ENCODE measurements around the gene ZNF584.
"Not testable (repeated sequence)": the region's sequence is repeated elsewhere in the genome, so short reads cannot be mapped to it uniquely, and the experiment has no call there.

Gene ZNF584

DNA sequence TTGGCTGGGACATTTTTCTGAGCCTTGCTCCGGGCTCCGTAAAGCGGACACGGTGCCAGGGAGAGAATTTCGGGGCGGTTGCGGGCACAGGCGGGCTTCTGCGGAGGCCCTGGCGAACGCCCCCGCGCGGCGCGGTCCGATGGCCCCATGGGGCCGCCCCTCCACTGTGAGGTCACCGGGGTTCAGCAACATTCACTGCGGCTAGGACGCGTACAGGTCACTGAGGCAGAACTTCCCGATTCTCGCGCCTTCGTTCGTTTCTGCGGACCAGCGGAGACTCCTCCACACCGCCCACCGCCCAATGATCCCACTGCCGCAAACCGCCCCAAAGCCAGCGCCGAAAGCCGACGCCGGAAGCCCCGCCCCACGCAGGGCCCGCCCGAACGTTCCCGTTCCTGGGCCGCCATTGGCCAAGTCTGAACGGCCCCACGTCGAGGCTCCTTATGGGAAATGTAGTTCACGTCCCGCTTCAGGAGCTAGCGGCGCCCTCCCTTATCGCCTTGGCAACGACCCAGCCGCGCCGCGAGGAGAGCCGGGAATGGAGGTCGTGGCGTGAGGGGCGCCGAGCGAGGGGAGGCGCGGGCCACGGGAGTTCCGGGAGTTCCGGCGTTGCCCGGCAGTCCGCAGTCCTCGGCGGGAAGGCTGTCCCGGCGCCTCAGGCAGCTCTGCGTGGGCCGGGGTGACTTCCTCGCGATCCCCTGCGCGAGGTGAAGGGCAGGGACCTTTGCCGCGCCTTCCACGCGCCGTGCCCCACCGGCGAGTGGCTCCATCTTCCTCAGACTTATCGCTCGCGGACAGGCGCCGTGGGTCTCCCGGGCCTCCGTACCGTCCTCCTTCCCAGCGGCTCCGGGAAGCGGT, at the start of gene ZNF584:
ZNF584 (plus strand) TSS at position 498 of the 858 bp plus-strand sequence. CDS start 499 bp downstream, outside the sequence.
- DNase-seq, result peak; percentile 96

DNA sequence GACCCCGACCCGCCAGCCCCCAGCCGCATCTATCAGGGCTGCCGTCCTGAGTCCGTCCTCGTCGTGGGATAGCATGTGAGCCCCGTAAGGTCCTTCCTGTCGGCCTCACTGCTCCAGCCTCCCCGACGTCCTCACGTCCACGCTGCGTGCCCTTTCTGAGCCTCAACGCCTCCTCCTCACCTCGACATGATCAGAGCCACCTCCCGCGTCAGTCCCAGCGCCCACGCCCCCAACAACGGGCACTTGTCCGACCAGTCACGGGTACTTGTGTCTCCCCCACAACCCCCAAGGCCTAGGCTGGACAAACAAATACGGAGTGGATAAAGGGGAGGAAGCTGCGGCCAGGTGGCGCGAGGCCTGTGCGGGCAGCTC, 46.6 kb upstream of the ZNF584 start:
- peak; percentile 43 for DNase-seq

DNA sequence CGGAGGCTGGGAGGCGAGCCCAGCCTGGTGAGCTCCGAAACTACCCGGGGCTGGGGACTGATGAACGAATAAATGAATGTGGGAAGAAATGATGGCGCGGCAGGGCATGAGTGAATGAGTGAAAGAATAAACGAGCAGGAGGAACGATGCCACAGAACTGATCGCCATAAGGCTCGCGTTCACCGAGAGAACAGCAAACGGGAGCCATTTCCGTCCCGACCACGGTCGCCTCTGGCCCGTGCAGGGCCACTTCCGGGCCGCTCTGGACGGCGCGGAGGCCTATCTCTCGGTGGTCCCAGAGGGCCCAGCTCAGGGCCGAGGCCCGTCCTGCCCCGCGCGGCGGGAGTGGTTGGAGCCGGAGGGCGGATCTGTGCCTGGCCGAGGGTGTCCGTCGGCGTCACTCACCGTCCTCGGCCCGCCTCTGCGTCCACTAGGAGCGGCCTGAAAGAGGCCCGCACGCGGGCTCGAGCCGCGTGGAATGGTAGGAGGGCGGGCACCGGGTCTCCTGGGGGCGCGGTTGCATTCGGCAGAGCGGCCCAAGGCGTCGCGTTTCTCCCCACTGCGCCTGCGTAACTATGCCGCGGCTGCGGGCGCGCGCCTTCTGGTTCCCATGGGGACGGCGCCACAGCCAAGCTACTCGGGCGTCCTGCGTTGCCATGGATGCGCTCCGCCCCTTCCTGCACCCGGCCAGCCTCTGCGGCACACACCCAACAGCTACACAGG, 46.0 kb upstream of the ZNF584 start, which contains the start of gene ZNF497:
ZNF497 (minus strand) TSS at position 480 of the 723 bp plus-strand sequence. CDS start 5,116 bp downstream, outside the sequence.
- peak; percentile 95 for DNase-seq

DNA sequence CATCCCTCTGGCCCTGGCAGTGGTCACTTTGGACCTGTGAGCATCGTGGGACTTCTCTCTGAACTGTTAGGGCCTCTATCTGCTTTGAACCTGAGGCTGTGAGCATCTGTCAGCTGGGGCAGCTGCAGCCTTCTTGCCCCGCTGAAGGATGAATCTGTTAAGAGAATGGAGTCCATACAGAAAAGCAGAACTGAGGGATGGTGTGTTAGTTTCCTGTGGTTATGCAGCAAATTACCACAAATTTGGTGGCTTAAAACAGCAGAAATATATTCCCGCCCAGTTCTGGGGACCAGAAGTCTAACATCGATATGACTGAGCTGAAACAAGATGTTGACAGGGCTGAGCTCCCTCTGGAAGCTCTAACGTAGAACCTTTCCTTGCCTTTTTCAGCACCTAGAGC, 44.3 kb upstream of the ZNF584 start:
- DNase-seq, result no peak

DNA sequence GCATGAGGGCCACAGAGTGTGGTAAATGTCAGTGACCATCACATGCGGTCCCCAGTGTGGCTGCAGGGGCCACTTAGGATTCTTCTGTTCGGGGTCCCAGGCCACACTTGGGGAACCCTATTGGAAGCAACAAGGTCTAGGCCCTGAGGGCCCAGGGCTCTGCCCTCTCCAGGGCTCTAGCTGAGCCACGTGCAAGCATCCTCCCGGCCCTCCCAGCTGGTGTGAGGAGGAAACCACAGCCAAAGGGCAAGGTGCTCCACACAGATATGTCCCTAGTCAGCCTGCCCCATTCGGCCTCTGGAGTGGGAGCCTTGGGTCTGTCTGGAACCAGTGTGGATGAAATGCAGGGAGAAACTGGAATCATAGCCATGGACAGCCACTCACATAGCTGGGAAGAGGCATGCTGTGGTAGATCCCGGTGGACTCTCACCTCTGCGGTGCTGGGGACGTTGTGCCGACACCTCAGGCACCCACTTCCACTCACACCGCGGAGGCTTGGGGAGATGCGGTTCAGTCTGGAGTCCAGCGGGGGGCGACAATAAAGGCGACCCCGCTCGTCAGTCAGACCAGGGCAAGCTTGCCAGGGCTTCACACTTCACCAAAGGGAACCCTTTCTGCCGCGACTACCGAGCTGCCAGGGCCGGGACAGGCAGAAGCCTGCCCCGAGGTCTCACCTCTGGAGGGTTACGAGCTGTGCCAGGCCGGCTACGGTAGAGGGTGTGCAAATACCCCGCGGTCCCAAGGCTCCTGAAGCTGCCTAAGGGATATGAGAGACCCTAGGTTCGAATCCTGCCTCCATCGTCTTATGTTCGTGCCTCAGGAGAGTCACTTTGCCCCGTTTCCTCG, 41.6 kb upstream of the ZNF584 start:
- no peak for DNase-seq

DNA sequence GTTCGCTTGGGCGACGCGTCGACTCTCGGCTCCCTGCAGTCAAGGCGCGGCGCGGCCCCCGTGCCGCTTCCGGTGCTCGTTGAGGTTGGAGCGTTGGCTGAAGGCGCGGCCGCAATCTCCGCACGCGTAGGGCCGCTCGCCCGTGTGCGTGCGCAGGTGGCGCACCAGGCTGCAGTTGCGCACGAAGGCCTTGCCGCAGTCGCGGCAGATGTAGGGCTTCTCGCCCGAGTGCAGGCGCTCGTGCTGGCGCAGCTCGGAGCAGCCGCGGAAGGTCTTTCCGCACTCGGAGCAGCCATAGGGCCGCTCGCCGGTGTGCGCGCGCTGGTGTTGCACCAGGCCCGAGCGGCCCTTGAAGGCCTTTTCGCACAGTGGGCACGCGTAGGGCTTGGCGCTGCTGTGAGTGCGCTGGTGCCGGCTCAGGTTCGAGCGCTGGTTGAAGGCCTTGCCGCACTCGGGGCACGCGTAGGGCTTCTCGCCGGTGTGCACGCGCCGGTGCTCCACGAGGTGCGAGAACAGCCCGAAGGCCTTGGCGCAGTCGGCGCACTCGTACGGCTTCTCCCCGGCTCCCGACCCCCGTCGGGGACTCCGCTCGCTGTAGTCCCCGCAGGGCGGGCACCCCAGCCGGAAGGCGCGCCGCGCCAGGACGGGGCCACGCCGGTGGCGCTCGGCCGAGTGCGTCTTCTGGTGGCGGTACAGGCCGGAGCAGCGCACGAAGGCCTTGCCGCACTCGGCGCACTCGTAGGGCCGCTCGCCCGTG, 40.6 kb upstream of the ZNF584 start:
- DNase-seq, result no peak

DNA sequence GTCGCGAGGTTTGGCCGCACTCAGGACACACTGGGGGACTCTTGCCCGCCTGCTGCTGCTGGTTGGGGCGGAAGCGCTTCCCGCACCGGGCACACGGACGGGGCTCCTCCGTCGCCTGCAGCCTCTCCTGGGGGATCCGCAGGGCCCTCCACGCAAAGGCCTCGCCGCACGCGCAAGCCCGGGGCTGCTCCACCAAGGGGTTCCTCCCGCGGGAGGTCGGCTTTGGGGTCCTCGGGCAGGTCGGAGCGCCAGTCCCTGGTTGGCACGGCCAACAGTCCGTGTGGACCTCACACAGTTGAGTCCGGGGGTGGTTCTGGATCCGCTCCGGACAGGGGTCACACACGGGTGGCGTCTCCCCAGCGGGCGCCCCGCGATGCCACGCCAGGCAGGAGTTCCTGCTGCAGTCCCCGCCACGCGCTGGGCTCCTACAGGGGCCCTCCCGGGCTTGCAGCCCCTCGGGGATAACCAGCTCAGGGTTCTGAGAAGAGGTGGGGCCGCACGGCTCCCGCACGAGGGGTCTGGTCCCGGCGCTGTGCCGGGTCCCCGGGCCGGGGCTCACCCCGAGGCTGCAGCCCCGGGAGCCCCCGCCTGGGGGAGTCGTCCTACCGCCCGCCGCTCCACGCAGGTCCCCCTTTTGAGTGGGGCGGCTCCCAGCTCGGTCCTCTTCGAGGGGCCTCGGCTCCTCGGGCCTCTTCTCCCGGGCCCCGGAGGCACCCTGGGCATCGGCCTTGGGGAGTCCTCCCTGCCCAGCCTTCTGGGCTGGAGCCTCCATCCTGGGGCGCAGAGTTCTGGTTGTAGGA, 39.7 kb upstream of the ZNF584 start:
- DNase-seq, result no peak

DNA sequence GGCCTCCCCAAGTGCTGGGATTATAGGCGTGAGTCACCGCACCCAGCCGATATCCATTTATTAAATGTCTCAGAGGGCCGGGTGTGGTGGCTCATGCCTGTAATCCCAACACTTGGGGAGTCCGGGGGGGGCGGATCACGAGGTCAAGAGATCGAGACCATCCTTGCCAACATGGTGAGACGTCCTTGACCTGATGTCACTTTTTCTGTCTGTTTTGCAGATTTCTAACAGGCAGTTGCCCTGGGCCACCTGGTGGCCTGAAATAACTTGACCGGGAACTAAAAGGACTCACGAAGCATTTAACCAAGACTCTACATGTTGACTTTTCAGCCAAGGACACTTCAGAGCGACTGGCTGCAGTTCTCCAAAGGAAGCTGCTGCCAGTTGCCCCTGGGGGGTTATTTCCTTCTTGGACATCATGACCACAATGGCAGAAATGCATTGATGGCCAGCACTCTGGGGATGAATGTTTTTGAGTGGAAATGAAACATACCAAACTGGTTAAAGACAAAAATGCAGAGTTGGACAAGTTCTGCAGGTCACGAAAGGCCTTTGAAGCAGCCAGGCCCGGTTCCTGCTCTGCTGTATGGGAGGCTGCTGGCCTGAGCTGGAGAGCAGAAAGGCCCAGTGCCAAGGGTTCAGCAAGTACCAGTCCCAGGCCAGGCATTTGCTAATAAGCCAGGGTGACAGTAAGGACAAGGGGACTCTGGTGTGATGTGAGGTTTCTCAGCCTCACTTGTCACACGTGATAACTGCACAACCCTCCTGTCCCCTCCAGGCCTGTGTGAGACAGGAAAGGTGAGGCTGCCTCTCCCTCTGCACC, 35.9 kb upstream of the ZNF584 start:
- DNase-seq, result no peak

DNA sequence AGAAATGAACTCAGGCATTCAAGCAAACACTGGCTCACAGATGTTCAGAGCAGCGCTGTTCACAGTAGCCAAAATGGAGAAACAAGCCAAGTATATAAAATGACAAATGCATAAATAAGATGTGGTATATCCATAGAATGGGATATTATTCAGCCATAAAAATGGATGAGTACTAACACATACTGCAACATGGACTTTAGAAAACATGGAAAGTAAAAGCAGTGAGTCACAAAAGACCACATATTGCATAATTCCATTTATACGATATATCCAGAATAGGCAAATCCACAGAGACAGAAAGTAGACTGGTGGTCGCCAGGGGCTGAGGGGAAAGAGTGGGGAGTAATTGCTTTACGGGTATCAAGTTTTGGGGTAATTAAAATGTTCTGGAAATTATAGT, 34.2 kb upstream of the ZNF584 start:
- no peak for DNase-seq

DNA sequence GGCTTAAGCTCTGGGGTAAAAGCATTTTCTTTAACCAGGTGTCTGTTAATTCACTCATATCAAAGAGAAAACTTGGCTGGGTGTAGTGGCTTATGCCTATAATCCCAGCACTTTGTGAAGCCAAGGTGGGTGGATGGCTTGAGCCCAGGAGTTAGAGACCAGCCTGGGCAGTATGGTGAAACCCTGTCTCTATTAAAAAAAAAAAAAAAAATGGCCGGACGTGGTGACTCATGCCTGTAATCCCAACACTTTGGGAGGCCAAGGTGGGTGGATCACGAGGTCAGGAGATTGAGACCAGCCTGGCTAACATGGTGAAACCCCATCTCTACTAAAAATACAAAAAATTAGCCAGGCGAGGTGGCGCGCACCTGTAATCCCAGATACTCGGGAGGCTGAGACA, 31.7 kb upstream of the ZNF584 start:
- not testable (repeated sequence) for DNase-seq

DNA sequence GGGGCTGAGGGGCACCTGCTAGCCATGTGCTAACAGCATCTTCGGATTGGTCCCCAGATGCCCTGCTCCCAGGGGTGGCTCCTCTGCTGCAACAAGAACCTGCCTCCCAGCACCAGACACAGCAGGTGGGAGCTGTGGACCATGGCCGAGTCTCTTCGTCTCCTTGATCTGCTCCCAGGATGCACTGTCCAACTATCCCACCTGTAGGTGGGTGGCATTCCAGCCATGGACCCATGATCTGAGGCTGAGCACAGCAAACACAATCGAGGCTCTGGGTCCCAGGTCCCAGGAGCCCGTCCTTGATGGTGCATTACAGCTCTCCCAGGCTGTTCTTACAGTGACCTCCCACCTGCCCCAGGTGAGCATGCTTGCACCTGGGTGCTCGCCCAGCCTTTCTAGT, 29.2 kb upstream of the ZNF584 start:
- DNase-seq, result no peak

DNA sequence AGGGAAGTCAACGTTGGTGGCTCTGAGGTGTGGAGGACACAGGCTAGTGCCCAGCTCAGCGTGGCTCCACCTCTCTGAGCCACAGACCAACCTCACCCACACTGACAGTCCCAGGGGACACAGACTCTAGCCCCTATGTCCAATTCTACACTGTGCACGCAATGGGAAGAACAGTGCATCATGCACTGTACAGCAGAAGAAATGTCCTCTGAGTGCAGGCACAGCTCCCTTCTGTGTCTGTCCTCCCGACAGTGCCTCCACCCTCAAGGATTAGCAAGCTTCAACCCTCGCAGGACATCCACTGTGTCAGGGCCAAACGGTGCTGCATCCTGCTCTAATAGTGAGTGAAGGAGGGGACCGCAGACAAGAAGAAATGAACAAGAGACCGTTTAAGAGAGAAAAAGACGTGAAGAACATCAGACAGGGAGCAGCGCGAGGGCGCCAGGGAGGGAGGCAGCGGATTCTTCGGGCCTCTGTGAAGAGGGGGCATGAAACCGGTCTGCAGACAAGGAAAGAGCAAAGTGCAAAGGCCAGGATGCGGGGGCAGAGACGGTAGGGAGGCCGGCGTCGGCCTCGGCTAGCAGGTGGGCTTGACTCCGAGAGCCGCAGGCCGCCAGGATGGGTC, 28.3 kb upstream of the ZNF584 start:
- DNase-seq, result no peak

DNA sequence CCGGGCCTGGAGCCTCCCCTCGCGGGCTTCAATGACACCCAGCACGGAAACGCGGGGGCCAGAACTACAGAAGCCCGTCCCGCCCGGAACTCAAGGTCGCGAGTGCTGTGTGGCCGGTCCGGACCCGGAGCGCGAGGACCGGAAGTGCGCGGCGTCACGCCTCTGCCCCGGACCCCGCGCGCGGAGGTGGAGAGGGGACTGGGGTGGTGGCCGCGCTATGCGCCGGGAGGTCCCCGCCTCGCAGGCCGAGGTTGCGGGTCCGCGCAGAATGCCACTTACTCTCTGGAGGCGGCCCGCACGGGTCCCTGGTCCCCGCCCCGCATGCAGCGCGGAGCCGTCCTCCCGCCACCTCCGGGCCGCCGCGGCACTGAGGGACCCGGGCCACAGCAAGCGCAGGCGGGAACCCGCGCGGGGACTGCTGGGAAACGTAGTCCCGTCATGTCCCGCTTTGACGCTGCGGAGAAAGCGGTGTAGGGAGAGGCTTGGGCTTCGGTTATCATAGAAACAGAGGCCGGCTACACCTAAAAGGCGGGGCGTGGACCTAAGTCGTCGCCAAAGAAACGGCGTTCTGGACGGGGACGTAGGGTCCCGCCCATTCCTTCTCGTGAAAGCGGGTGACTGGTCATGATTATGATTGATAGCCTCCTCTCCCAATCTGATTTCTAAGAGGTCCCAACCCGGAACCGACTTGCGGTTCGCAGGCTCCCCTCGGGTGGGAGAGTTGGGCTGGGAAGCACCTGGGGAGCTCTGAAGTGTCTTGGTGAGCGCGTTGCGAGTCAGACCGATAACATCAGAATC, 27.6 kb upstream of the ZNF584 start, which contains the start of gene ZNF837:
ZNF837 (minus strand) TSS at position 369 of the 798 bp plus-strand sequence. CDS start 11,698 bp downstream, outside the sequence.
- peak; percentile 100 for DNase-seq

DNA sequence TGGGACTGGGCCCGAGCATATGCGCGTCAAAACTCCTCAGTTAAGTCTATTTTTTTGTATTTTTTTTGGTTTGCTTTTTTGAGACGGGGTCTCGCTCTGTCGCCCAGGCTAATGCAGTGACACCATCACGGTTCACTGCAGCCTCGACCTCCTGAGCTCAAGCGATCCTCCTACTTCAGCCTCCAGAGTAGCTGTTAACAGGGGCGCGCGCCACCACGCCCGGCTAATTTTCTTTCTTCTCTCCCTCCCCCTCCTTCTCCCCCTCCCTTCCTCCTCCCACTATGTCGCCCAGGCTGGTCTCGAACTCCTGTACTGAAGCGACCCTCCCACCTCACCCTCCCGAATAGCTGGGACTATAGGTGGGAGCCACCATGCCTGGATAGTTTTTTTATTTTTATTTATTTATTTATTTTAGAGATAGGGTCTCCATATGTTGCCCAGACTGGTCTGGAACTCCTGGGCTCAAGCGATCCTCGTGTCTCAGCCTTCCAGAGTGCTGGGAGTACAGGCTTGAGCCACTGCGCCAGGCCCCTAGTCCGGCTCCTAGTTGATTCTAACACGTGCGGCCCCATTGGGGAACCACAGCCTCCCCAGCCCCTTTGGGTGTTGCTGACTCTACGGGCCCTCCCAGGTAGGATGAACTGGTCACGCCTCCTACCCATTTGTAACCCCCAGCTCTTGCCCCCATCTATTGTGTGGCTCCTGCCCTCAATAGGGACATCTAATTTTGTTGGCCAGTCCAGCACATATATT, 26.8 kb upstream of the ZNF584 start:
- no peak for DNase-seq

DNA sequence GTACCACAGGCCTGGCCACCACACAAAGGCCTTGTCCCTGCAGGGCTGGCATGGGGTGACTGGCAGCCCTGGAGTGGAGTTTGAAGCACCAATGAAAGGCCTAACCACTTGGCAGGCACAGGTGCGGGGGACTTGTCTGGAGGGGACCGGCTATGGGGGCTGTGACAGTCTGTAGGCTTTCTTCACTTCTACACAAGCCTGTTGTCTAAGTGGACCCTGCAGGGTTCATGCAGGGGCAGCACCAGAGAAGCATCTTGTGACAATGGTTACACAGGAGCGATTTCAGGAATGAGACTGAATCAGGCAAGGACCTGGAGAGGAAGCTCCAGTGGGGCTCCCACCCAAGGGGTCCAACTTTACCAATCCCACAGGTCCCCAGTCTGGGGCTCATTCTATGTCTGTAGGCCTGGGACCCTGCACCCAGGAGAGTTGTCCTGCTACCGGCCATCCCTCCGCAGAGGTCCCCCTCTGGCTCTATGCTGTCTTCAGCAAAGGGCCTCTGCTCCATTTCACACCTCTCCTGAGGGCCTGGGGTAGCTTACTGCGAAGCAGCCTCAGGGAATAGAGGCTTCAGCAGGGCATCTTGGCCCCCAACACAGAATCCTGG, 25.3 kb upstream of the ZNF584 start:
- DNase-seq, result no peak

DNA sequence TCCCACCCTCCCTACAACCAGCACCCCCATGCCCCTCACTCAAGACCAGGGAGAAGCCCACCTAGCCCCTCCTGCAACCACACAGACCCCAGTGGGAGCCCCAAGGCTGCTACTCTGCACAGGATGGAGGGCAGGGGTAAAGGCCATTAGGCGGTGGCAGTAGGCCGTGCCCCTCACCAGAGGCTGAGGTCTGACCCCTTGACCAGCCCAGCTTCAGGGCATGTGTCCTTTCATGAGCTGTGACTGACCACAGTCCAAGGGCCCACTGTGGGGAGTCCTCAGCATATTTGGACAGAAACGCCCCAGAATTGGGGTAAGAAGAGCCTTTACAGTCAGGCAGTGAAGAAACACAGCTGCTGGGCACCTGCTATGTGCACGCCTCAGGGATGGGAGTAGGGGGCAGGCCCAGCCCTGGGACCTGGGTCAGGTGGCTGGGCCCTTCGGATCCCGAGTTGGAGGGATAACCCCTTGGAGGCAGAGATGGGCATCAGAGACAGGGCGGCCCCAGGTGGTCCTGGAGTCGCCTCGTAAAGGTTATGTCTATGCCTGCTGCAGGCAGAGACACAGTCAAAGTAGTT, 23.0 kb upstream of the ZNF584 start:
- no peak for DNase-seq

DNA sequence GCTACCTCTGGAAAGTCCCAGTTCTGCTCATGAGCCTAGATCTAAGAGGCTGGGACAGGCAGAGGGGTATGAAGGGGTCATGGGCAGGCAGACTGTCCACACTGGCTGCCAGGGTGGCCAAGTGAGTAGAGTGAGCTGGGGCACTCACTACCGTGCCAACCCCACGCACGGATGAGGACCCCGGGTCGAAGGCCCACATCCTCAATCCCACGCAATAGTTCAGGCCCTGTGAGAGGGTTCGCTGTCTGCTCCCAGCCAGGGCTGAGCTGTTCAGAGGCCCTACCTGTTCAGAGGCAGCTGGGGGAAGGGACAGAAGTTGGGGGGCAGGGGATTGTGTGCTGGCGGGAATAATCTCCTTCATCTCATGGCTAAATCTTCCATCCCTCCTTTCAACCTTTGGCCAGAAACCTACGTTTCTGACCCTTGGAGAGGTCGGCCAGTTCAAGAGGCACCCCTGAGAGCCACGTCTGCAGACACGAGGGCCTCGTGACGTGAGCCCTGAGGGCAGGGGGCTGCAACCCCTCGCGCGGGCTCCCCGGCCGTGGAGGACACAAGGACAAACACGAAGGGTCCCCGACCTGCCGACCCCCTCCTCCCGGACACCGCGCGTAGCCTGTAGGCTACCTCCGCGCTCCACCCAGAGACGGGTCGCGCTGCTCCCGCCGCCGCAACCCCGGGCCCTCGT, 22.4 kb upstream of the ZNF584 start:
- no peak for DNase-seq

Measured in fibroblast of upper back skin (primary cell).